HL-60/S4 treated with phorbol 12-myristate 13-acetate at 8.2 ng/mL for 4 days and 3 days (cell line): ENCODE results near the gene STARD3.

ENCODE experiments used
- in situ Hi-C: fragments of 300-500 bp; cut with MboI; formaldehyde crosslinking; loops from 2 replicates; pipeline ENCODE4 v1.15.0; 2022; ENCODE audit warnings: low sequenced_read_pairs

STARD3 gene

GRCh38 chr17:39658346-39658745 lies 21.4 kb downstream of the STARD3 start:
- in situ Hi-C loops = no loop called here

- in situ Hi-C loops = no loop called here
Measured at GRCh38 chr17:39658760-39659159, 21.8 kb downstream of the STARD3 start.

- in situ Hi-C loops = no loop called here
Measured at GRCh38 chr17:39659279-39660010, 22.5 kb downstream of the STARD3 start.

GRCh38 chr17:39660011-39660360 lies 23.0 kb downstream of the STARD3 start:
- in situ Hi-C loops = no loop called here

GRCh38 chr17:39660397-39661385 lies 23.7 kb downstream of the STARD3 start:
- in situ Hi-C loops = no loop called here

- in situ Hi-C loops = no loop called here
Measured at GRCh38 chr17:39661744-39662541, 25.0 kb downstream of the STARD3 start.

- in situ Hi-C loops = no loop called here
Measured at GRCh38 chr17:39662551-39663339, 25.8 kb downstream of the STARD3 start.

- in situ Hi-C loops = no loop called here
Measured at GRCh38 chr17:39663340-39663687, 26.4 kb downstream of the STARD3 start.

- in situ Hi-C loops = no loop called here
Measured at GRCh38 chr17:39663688-39664580, 27.0 kb downstream of the STARD3 start.

- in situ Hi-C loops = no loop called here
Measured at GRCh38 chr17:39664581-39665561, 27.9 kb downstream of the STARD3 start, which contains the start of gene TCAP. TCAP (plus strand) TSS chr17:39665349; CDS start chr17:39665360, 11 bp downstream.

- in situ Hi-C loops = no loop called here
Measured at GRCh38 chr17:39665642-39666224, 28.8 kb downstream of the STARD3 start.

GRCh38 chr17:39666231-39666600 lies 29.3 kb downstream of the STARD3 start:
- in situ Hi-C loops = no loop called here

- in situ Hi-C loops = no loop called here
Measured at GRCh38 chr17:39666601-39667261, 29.8 kb downstream of the STARD3 start.

GRCh38 chr17:39667262-39667944 lies 30.5 kb downstream of the STARD3 start:
- in situ Hi-C loops = no loop called here

GRCh38 chr17:39667945-39668924 lies 31.3 kb downstream of the STARD3 start, which contains the start of gene PNMT:
PNMT (plus strand) TSS chr17:39668453; CDS start chr17:39668476, 23 bp downstream.
- in situ Hi-C loops = no loop called here
